ENCODE data around the gene OR2B2.

DNA sequence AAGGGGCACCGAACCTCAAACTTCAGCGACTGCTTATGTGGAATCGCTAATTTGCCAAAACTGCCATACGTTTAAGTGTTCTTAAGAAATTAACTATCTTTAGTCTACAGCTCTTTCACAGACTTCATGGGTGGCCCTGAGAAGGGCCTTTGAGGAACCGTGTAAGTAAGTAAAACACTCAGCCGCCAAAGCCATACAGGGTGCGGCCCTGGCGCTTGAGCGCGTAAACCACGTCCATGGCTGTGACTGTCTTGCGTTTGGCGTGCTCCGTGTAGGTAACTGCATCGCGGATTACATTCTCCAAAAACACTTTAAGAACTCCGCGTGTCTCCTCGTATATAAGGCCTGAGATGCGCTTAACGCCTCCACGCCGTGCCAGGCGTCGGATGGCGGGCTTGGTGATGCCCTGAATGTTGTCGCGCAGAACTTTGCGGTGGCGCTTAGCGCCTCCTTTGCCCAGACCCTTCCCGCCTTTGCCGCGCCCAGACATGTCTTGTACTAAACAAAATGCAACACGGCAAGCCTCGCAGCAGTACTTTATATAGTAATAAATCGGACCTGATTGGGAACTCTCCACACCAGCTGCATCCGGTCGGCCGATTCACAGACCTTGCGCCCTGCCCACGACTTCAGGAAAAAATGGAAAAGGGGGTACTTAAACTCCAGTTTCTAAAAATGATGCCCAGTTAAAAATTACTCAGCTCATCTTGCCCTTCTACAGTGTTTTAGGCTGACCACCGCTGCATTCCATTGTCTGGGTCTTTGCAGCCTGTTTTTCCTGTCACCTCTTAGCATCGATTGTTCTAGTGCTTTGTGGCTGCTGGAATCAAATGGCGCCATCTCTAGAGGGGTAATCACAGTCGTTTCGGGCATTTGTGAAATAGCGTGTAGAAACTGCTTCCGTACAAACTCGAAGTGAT lies 38.9 kb downstream of the OR2B2 start:
- TF ChIP-seq, protein P1, sequence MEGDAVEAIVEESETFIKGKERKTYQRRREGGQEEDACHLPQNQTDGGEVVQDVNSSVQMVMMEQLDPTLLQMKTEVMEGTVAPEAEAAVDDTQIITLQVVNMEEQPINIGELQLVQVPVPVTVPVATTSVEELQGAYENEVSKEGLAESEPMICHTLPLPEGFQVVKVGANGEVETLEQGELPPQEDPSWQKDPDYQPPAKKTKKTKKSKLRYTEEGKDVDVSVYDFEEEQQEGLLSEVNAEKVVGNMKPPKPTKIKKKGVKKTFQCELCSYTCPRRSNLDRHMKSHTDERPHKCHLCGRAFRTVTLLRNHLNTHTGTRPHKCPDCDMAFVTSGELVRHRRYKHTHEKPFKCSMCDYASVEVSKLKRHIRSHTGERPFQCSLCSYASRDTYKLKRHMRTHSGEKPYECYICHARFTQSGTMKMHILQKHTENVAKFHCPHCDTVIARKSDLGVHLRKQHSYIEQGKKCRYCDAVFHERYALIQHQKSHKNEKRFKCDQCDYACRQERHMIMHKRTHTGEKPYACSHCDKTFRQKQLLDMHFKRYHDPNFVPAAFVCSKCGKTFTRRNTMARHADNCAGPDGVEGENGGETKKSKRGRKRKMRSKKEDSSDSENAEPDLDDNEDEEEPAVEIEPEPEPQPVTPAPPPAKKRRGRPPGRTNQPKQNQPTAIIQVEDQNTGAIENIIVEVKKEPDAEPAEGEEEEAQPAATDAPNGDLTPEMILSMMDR (IDR thresholded peaks at IDR 0.05; ENCODE audit: low read depth, low read length): no peak
- TF ChIP-seq POLR2A (IDR thresholded peaks at IDR 0.05; ENCODE audit: extremely low read depth, insufficient read length): peak; percentile 99

Data from NB4 (cell line).